Suprapubic skin (tissue), 4 donors: ENCODE measurements around the gene MTARC1. TPM values are rescaled to one million over a fixed set of nuclear protein-coding genes. Genes with fewer than 3 reads are reported as not detected.
A peak's percentile ranks its signal among the peaks of the same experiment; 100 is the strongest.

ENCODE experiments used
- DNase-seq, 2 donors: peaks; one replicate each; pipeline ENCODE4 v3.0.0-alpha.2; 2019; ENCODE audit warnings: low spot score in 2 of 2
- H3K27ac ChIP-seq: fragments of 200-600 bp; sonication (generic); one replicate; pipeline ENCODE4 v1.5.1; 2019
- H3K27me3 ChIP-seq: fragments of 200-600 bp; sonication (generic); one replicate; pipeline ENCODE4 v1.5.1; 2019
- H3K36me3 ChIP-seq: fragments of 200-600 bp; sonication (generic); one replicate; pipeline ENCODE4 v1.5.1; 2019
- H3K4me1 ChIP-seq: fragments of 200-600 bp; sonication (generic); one replicate; pipeline ENCODE4 v1.5.1; 2019
- H3K4me3 ChIP-seq: fragments of 200-600 bp; sonication (generic); one replicate; pipeline ENCODE4 v1.5.1; 2019; ENCODE audit warnings: mild to moderate bottlenecking
- H3K9me3 ChIP-seq: fragments of 200-600 bp; sonication (generic); one replicate; pipeline ENCODE4 v1.5.1; 2019
- EP300 ChIP-seq: sonication (generic); formaldehyde crosslinking; IDR thresholded peaks from one replicate; pipeline ENCODE4 v1.6.1; 2017; ENCODE audit warnings: antibody characterized with exemption
- POLR2A ChIP-seq, 2 donors: fragments of 450-650 bp; IDR thresholded peaks; one replicate each; pipeline ENCODE4 v1.6.1; 2017; ENCODE audit warnings: antibody characterized with exemption in 2 of 2, mild to moderate bottlenecking in 2 of 2, moderate library complexity in 2 of 2
- POLR2AphosphoS5 ChIP-seq, 3 donors: sonication (generic); formaldehyde crosslinking; IDR thresholded peaks; one replicate each; pipeline ENCODE4 v1.6.1; 2017; ENCODE audit warnings: antibody characterized with exemption in 3 of 3
- WGBS: methylation state at CpG from one replicate; pipeline ENCODE4 v1.1.5; 2018; 5-methylcytosine and 5-hydroxymethylcytosine counted together
- total RNA-seq, 4 donors: library from RNA; depleted of rRNA; stranded (reverse); fragments of >200 nt; gene quantifications; one replicate each; pipeline ENCODE4 v1.1.0, GENCODE V29; 2016
- TF ChIP-seq, protein P1 (sequence below), 2 donors: fragments of 200-600 bp in 1 of 2; fragments of 450-650 bp in 1 of 2; sonication (generic) in 1 of 2; IDR thresholded peaks; one replicate each; pipeline ENCODE4 v1.5.1; 2016 to 2019; ENCODE audit warnings: antibody characterized with exemption in 2 of 2, mild to moderate bottlenecking in 1 of 2, moderate library complexity in 1 of 2

Gene MTARC1
- total RNA-seq, 4 donors from 2014 or later: 2.1 to 12.7 (median 7.5) TPM

DNA sequence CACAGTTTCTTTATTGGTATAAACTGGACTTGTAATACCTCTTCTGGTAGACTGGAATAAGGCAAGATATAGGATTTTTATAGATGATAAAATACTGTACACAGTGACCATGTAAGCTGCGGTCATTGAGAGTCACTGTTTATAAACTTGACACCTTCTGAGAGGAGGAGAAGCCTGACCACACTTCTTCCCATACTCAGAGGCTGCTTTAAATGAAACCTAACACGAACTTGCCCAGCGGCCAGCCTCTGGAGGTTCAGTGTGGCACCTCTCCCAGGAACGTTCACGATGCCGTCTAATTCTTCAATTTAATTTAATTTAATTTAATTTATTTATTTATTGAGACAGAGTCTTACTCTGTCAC lies 22.5 kb downstream of the MTARC1 start:
- H3K9me3 ChIP-seq: no peaks in the 10 kb centered on the region
- H3K27ac ChIP-seq: no peak overlapping the region
- peaks cover 7% of the 10 kb centered on the region for H3K27me3 ChIP-seq
- WGBS: 83% methylated on average over 6 of the region's 6 CpGs
- TF ChIP-seq EP300 (no peak), POLR2A (IDR thresholded peaks at IDR 0.05) (no peak), POLR2AphosphoS5 (IDR thresholded peaks at IDR 0.05) (no peak)
- TF ChIP-seq, protein P1, sequence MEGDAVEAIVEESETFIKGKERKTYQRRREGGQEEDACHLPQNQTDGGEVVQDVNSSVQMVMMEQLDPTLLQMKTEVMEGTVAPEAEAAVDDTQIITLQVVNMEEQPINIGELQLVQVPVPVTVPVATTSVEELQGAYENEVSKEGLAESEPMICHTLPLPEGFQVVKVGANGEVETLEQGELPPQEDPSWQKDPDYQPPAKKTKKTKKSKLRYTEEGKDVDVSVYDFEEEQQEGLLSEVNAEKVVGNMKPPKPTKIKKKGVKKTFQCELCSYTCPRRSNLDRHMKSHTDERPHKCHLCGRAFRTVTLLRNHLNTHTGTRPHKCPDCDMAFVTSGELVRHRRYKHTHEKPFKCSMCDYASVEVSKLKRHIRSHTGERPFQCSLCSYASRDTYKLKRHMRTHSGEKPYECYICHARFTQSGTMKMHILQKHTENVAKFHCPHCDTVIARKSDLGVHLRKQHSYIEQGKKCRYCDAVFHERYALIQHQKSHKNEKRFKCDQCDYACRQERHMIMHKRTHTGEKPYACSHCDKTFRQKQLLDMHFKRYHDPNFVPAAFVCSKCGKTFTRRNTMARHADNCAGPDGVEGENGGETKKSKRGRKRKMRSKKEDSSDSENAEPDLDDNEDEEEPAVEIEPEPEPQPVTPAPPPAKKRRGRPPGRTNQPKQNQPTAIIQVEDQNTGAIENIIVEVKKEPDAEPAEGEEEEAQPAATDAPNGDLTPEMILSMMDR (IDR thresholded peaks at IDR 0.05): no peak
- H3K4me1 ChIP-seq: peaks cover 5% of the 10 kb centered on the region
- no peak overlapping the region for H3K4me3 ChIP-seq
- DNase-seq: no peak
- H3K36me3 ChIP-seq: no peaks in the 10 kb centered on the region

DNA sequence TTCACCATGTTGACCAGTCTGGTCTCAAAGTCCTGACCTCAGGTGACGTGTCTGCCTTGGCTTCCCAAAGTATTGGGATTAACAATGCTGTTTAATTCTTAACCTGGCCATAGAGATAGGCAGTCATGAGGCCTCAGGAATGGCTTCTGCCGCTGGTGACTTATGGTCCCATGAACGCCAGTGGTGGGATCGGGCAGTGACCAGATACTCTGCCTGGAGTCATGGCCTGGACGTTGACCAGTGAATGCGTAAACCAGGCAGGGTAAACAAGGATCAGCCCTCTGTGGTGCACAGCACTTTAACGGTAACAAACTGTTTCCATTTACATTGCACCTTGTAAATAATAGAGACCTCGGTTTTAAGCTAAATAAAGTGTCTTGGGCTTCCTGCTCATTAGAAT lies 23.0 kb downstream of the MTARC1 start:
- 78% methylated on average over 8 of the region's 8 CpGs for WGBS

DNA sequence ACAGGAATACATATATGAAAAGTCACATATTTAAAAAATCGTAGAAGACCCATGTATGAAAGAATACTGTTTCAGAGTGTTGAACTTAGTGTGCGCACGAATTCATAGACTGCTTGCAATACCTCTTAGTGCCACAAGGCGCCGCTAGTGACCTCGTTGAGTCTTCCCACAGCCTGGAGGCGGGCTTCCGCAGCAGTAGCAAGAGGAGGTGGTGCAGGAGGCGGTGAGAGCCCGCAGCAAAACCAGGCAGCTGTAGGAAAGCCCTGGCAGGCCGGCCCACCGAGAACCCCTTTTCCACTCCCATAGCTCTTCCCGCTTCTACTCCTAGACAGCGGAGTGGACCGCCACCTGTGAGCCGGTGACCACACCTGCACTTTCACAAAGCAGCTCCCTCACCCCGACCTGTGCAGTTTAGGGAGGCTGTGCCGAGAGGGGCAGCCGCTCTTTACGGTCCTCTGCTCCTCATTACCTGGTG lies 23.5 kb downstream of the MTARC1 start:
- Histone ChIP-seq H3K36me3 (no peaks in the 10 kb centered on the region), H3K27me3 (peaks cover 7% of the 10 kb centered on the region), H3K9me3 (no peaks in the 10 kb centered on the region), H3K27ac (no peak overlapping the region), H3K4me1 (peaks cover 5% of the 10 kb centered on the region), H3K4me3 (peak overlapping the region; percentile 22)
- TF ChIP-seq EP300 (no peak), POLR2A (IDR thresholded peaks at IDR 0.05) (no peak)
- TF ChIP-seq, protein P1 (IDR thresholded peaks at IDR 0.05): peak; percentile 87 to 91
- WGBS: 5% methylated on average over 18 of the region's 20 CpGs
- peak; percentile 87 to 88 for DNase-seq

More for the DNA sequence above, 23.0 kb downstream of the MTARC1 start:
- Histone ChIP-seq H3K4me1 (peaks cover 5% of the 10 kb centered on the region), H3K27ac (no peak overlapping the region), H3K36me3 (no peaks in the 10 kb centered on the region), H3K9me3 (no peaks in the 10 kb centered on the region), H3K4me3 (no peak overlapping the region), H3K27me3 (peaks cover 7% of the 10 kb centered on the region)
- DNase-seq: no peak
- TF ChIP-seq, protein P1 (IDR thresholded peaks at IDR 0.05): no peak

DNA sequence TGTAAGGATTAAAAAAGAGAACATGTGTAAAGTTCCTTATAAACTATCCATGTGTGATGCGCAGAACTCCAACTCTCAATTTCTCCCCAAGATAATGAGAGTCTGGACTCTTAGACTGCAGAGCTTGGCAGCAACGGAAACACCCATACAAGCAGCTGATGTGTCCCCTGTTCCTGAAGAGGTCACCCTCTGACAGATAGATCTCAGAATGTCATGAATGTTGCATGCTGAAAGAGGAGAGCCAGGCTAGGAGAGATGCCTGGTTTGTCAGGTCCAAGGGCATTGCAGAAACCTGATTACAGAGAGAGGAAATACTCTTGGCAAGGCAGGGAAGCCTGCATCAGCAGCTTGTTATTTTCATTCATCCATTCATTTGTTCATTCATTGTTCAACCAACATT lies 24.2 kb downstream of the MTARC1 start:
- Histone ChIP-seq H3K27me3 (peaks cover 7% of the 10 kb centered on the region), H3K9me3 (no peaks in the 10 kb centered on the region), H3K36me3 (no peaks in the 10 kb centered on the region), H3K4me1 (peaks cover 5% of the 10 kb centered on the region), H3K4me3 (no peak overlapping the region), H3K27ac (no peak overlapping the region)
- no peak for DNase-seq
- 92% methylated on average over 2 of the region's 2 CpGs for WGBS
- TF ChIP-seq POLR2AphosphoS5 (IDR thresholded peaks at IDR 0.05): no peak

DNA sequence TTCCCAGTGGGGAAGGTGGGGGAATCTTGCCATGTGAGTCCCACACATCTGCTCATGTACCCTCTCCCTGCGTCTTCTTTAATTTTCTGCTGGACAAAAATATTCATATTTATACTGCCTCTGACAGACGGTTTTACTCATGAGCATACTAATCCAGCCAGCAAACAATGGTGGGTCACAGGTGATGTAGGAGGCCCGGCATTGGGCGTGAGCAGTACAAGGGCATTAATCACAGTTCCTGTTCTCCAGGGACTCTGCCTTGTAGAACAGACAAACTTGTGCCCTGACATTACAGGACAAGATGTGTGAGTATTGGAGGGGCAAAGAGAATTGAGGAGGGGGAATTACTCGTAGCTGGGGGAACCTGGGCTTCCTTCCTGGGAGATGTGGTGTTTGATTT lies 25.0 kb downstream of the MTARC1 start:
- peaks cover 5% of the 10 kb centered on the region for H3K4me1 ChIP-seq
- DNase-seq: no peak
- no peak overlapping the region for H3K4me3 ChIP-seq
- peaks cover 7% of the 10 kb centered on the region for H3K27me3 ChIP-seq
- no peak for TF ChIP-seq POLR2AphosphoS5 (IDR thresholded peaks at IDR 0.05)
- TF ChIP-seq, protein P1 (IDR thresholded peaks at IDR 0.05): no peak
- TF ChIP-seq POLR2A (IDR thresholded peaks at IDR 0.05): no peak
- no peak for TF ChIP-seq EP300
- no peaks in the 10 kb centered on the region for H3K36me3 ChIP-seq
- 89% methylated on average over 5 of the region's 5 CpGs for WGBS
- no peak overlapping the region for H3K27ac ChIP-seq
- H3K9me3 ChIP-seq: no peaks in the 10 kb centered on the region

DNA sequence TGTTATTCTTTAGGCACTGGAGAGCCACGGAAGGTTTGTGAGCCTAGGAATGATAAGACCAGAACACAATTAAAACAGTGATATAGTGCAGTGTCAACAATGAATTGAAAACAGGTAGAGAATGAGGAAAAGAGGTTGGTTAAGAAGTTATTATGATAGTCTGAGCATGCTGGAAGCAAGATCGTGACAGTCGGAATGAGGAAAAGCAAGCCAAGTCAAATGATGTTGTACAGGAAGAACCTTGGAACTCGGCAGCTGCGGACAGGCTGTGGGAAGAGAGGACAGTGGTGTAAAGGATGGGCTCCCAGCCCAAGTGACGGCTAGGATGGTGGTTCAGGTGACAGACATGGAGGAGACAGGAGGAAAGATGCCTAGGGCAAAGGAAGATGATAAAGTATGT lies 25.6 kb downstream of the MTARC1 start:
- Histone ChIP-seq H3K4me3 (no peak overlapping the region), H3K27ac (no peak overlapping the region), H3K36me3 (no peaks in the 10 kb centered on the region), H3K9me3 (no peaks in the 10 kb centered on the region), H3K27me3 (peaks cover 7% of the 10 kb centered on the region), H3K4me1 (peaks cover 5% of the 10 kb centered on the region)
- TF ChIP-seq EP300 (no peak), POLR2A (IDR thresholded peaks at IDR 0.05) (no peak), POLR2AphosphoS5 (IDR thresholded peaks at IDR 0.05) (no peak)
- TF ChIP-seq, protein P1 (IDR thresholded peaks at IDR 0.05): no peak
- no peak for DNase-seq
- WGBS: 79% methylated on average over 6 of the region's 6 CpGs
